CD4-positive, alpha-beta T cell treated with Interleukin-1 beta for 1 hour (primary cell): ENCODE measurements around the gene ROR1.

Experiments used
- DNase-seq, 2 donors: peaks; one replicate each; pipeline ENCODE4 v3.0.0-alpha.2; 2020 to 2022

ROR1 gene

DNA sequence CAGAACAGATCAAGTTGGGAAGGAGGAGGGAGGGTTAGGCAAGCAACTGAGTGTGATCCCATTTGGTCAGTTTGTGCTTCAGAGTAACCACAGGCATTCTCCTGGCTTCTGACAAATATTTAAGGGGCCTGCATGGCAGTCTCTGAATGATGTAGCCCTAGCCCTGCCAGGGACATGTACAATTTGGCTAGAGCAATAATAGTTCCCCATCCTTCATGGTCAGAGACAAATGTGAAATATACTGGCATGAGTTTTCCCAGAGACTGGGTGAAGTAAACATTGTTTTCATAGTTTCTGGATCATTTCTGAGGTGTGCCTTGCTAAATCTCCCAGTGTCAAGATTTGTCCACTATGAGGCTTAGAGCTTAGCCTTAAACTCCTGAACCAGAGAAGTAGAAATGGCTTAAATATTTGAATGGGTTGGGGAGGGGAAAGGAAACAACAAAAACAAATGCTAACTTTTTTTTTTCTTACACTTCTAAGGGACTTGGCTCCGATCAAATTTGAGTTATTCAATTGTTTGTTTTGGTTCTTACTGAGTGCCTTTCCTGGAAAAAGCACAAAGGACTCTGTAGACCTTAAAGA is 387.6 kb downstream of the ROR1 start:
- DNase-seq, result no peak

DNA sequence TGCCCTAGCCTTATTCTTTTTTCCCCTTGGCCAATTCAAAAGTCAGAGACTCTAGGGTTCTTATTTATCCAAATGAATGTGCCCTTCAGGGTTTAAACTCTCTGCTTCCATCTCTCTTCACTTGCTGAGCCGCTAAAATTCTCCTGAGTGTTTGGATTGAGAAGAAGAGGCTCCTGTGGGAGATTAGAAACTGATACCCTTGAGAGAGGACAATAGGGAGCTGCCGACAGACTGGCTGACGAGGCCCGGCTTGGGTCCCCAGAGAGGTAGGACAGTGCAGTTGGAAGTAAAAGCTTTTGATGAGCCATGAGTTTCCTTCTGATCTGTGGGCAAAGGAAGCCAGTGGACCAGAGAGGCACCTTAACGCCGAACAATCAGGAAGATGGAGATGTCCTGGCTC is 388.3 kb downstream of the ROR1 start:
- DNase-seq, result no peak

DNA sequence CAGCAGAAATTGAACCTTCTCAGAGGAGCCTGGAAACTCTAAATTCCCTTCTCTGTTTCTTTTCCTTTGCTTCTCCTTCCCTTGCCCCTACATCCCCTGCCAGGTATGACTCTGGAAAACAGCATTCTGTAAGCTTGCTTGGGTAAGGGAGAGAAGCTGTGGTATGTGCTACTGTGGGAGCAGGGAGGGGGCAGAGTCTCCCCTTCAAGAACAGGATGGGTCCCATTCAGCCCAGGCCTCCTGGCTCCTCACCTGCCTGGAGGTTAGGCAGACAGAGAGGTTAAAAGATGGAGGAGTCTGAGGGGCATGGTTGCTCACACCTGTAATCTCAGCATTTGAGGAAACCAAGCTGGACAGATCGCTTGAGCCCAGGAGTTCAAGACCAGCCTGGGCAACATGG is 389.0 kb downstream of the ROR1 start:
- DNase-seq, result no peak

DNA sequence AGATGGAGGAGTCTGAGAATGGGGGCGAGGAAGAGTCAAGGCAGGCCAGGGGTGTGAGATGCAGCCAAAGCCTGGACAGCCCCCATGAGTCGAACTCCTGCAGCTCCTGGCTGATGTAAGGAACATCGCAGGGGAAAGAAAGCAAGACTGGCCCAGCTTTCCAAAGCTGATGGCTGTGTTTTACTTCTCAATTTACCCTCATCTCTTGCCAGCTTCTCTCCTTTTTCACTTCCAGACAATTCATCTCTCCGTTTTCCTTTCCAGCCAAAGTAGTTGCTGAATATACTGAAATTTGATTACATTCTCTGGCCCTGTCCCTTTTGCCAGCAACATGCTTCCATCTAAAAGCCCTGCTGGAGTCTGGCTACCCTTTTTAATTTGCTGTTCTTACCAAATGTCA is 389.6 kb downstream of the ROR1 start:
- DNase-seq, result no peak

DNA sequence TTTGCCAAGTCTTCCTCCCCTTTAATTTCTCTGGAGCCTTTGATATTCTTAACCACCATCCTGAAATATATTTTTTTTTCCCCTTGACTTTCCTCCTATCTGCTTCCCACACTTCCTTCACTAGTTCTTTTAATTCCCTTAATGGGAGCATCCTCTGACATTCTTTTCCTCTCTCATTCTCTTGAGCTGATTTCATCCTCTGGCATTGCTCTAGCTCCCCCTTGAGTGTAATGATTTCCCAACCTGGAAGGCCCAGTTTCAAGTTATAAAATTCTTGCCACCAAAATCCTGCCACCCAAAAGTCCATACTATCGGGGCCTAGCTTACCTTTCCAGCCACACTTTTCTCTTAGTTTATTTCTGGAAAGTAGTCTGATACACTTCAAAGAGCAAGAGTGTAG is 390.2 kb downstream of the ROR1 start:
- no peak for DNase-seq

DNA sequence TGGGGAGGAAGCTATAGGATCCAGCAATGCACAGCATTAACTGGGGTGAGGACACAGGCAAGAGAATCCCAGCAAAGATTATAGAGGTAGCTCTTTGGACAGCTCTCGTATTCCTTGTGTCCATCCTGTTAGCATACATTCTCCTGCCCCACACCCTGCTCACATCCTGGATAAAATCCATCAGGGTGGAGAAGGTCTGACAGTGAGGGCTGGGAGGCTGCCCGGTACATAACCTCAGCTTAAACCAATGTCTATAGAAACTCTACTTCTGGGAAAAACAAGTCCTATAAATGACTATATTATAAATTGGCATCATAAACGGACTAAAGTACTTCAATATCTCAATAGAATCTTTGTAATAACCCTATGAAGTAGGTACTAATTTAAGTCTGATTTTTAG is 392.8 kb downstream of the ROR1 start:
- no peak for DNase-seq

DNA sequence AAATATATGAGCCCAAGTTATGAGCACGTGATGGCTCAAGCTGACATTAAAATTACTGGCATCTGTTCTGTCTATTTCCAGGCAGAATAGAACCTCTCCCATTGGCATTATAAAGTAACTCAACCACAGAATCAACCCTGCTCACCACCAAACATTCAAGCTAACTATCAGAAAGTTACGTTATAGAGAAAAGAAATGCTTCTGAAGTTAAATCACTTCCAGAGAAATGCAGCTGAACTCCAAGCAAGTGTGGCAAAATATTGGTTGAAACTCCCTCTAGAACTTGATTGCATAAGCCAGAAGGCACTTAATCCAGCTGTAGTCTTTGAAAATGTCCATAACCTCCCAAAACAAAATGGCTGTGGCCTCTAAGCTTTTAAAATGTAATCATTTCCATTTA is 393.4 kb downstream of the ROR1 start:
- no peak for DNase-seq

DNA sequence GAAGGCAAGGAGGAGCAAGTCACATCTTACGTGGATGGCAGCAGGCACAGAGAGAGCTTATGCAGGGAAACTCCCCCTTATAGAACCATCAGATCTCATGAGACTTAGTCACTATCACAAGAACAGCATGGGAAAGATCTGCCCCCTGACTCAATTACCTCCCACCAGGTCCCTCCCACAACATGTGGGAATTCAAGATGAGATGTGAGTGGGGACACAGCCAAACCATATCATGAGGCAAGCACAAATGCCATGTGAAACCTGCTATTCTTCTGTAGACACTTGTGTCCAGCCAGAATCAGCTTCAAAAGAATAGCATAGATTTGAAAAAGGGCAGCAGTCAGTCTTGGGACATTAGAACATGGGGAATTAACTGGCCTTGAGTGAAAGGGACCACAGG is 397.4 kb downstream of the ROR1 start:
- DNase-seq, result no peak

DNA sequence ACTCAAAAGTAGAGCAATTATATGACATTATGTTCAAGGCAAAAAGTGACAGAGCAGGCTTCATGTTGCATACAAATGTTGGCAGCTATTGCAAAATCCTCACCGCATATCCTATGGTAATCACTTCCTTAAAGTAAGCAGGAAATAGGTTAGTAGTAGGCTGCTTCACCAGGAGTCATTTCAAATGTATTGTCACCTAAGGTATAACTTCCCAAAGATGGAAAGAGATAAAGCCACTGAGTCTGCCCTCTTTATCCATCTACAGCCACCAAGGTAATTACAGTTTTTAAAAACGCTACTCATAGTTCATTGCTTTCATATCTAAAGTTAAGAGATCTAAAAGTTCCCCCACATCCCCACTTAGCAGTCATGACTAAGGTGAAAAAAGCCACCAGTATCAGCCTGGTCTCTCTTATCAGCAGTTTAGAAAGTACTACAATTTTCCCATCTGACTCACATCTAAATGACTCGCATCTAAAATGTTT is 398.0 kb downstream of the ROR1 start:
- DNase-seq, result no peak

DNA sequence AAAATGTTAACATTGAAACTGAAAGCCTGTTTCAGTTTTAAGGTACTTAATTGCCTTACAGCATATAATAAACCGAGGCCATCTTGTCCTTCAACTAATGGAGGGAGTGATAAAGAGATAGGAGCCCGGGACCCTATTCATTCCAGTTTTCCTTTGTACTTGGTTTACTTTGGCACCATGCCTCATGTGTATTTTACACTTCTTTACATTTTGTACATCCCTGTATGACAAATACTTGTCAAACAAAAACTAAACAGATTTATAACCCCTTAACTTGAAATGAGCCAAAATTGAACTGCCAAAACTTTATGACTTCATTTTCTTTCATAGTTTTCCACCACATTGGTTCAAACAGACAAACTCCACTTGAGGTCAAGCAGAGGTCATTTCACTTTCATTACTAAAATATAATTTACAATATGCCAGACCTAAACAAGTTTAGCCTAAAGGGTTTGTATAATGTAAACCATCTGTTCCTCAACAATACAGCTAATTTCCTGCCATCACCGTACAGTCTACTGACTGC is 398.7 kb downstream of the ROR1 start:
- DNase-seq, result no peak

DNA sequence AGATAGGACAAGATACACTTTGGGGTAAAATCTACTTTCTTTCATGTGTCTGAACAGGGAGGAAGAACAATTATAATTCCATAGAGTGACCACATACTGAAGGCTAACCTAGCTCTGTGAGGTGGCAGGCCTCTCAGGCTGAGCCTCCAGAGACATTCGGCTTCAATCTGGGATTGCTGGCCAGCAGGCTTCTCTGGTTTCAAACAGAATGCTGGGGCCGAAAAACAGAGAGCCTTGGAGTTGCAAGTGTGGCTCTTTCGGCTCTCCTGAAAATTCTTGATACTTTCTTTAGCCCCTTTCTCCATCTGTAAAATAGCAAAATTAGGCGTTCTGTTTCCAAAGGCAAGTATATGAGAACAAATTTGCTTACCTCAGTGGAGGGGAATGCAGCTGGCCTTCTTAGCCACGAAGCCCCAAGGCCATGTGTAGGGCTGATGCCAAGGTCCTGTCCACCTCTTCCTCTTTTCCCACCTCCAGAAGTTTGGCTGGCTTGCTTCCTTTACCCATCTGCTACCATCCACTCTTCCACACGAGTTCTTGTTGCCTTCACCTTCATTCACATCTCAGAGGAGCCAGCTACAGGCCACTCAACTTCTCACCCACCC is 399.6 kb downstream of the ROR1 start:
- no peak for DNase-seq

DNA sequence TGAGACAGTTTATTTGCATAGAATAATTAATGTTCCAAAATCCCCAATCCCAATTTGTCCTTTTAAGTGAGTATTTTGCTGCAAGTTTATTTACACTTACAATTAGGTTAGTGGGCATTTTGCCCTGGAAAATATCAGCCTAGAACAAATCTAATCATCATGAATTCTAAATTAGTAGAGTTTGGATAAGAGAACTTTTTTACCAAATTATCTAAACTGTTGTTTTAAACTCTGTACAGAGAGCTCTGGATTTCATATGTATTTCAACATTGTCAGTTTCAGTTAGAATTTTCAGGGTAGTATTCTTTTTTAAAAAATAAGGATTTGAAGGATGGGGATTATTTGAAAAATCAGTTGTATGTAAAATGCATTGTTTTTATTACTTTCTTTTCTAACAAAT is 401.8 kb downstream of the ROR1 start:
- no peak for DNase-seq

DNA sequence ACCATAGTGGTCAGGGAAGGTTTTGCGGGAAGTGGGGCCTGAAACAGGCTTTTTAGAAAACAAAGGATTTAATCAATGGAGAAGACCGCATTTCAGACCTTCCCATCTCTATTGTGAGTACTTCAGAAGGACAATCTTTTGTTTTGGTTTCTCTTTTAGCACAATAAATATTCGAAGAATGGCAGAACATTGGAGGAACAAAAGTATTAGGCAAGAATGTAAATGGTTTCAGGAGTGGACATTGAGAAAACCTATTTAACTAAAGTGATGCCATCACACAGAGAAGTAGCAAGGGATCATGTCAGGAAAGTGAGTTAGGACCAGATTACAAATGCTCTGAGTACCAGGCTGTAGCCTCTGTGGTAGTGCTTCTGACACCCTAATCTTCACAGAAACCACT is 402.8 kb downstream of the ROR1 start:
- DNase-seq, result no peak

DNA sequence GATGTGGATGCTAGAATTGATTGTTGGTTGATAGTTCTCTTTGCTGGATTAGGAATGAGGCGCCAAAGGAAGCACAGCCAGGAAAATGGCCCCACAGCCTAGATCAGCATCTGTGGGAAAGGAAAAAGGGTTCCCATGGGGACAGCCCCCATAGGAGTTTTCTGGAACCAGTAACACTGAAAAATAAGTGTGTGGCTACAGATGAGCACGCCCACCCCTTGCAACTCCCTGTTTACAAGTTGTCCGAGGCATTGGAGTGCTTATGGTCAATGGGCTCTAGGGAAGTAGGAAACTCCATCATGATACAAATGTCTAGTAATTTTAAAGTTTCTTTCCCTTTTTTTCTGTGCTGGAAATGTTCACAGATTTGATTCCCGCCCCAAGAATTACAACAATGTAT is 405.8 kb downstream of the ROR1 start:
- DNase-seq, result no peak

DNA sequence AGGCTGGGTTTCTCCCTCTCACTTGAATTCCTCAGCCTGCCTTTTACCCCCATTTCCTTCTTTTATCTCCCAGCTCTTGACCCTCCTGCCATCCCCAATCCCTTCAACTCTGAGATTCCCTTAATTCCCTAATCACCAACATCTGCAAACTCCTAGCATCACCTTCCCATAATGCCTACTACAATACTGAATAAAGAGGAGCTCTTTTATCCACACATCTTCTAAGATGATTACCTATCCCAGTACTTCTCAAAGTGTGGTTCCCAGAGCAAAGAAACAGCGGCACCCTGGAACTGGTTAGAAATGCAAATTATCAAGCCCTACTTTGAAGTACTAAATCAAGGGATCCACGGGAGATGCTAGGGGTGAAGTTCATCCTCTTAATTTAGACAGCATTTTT is 408.4 kb downstream of the ROR1 start:
- DNase-seq, result no peak

DNA sequence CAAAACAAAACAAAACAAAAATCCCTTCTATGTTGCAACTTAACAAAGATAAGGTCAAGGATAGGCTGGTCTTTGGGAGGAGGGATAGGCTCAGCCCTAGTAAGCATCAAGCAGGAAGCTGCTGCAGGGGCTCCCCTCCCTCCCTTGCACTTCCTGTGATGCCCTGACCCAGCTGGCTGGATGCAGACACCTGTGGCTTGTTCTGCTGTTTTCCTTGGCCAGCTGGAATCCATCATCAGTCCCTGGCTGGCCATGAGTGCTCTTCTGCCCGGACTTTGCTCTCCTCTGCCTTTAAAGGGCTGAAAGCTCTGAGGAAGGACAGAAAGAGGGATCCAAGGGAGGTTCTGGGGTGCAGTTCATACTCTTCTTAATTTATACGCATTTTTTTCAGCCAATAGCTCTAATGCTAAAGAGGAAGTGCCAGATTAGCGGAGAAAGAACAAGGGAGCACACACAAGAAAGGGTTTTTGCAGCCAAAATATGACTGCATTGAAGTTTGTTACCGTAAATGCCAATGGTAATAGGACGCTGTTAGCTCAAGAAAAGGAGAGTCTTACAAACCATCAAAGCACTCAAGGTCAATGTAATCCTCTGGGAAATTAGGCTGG is 409.7 kb downstream of the ROR1 start:
- DNase-seq, result no peak

DNA sequence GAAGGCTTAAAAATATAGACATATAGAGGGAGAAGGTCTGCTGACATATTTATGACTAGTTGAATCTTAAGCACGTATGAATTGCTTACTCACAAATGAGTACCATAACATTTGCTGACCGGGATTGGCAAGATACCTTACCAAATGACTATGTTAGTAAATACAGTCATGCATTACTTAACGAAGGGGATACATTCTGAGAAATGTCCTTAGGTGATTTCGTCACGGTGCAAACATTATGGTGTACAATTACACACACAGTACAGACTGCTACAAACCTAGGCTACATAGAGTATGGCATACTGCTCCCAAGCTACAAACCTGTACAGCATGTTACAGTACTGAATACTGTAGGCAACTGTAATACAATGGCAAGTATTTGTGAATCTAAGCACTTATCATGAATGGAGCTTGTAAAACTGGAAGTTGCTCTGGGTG is 410.2 kb downstream of the ROR1 start:
- DNase-seq, result no peak

DNA sequence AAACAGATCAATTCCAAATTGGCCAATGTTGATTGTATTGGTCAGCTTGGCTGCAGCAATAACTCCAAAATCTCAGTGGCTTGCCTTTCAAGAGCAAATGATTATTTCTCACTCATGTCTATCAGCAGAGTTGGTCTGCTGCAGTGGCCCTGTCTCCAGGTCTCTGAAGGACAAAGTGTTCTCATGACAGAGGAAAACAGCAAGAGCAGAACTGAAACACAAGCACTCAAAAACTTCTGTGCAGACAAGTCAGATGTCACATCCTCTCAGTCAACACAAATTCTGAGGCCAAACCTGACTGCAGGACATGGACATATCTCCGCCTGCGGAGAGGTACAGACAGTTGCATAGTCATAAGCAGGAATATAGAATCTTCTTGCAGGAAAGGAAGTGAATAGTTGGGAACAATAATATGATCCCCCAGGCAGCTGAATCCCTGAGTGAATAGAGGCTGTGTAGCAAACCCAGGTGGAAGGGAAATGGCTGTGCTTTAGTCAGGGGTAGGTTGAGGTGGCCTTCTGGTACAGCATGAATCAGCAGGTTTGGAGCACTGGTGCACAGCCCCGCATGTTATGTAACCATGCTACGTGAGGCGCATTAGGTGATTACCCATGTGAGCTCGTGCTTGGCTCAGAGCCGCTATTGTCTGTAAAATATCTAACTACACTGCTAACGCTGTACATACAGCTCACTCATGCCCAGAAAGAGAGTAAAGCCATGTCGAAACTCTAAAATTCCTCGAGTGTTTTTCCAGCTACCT is 412.5 kb downstream of the ROR1 start:
- no peak for DNase-seq

DNA sequence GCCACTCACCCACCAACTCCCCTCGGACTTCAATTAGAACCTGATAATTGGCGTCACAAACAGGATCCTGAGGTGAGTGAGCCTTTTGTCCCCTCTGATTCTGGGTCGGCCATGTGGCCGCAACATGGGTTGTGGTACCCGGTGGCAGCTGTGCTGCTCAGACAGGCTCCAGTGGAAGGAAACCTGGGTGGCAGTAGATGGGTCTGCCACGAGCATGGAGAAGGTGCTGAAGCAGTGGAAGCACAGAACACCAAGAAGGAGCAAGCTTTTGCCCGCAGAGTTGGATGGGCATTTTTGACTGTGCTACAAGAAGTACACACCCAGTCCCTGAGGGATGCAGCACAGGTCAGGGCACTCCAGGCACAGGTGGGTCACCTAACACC is 413.1 kb downstream of the ROR1 start:
- DNase-seq, result no peak

DNA sequence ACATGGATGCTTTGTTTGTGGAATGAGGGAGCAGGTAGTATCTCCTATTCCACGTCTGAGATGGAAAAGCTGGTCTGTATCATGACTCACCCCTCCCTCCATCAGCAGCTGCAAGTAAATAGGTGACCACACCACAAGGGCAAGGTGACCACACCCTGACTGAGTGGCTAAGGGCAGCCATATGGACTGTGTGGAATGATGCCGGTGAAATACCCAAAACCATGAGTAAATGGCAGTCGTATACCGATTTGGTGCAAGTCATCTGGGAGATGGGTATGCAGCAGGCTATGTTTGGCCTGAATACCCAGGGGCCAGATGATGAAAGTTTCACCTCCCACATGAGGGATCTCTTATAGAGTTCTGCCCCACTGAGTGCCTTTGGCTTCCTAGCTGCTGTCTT is 413.8 kb downstream of the ROR1 start:
- no peak for DNase-seq

DNA sequence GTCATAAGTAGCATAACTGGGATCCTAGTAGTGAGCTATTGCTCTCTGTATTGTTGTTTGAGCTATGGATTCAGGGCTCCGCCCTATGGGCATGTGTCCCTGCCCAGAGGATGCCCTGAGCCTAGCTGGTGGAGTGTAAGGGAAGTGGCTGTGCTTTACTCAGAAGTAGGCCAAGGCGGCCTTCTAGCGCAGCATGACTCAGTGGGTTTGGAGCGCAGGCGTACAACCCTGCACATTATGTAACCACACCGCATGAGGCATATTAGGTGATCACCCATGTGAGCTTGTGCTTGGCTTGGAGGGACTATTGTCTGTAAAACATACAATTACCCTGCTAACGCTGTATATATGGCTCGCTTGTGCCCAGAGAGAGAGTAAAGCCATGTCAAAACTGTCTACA is 418.5 kb downstream of the ROR1 start:
- no peak for DNase-seq

DNA sequence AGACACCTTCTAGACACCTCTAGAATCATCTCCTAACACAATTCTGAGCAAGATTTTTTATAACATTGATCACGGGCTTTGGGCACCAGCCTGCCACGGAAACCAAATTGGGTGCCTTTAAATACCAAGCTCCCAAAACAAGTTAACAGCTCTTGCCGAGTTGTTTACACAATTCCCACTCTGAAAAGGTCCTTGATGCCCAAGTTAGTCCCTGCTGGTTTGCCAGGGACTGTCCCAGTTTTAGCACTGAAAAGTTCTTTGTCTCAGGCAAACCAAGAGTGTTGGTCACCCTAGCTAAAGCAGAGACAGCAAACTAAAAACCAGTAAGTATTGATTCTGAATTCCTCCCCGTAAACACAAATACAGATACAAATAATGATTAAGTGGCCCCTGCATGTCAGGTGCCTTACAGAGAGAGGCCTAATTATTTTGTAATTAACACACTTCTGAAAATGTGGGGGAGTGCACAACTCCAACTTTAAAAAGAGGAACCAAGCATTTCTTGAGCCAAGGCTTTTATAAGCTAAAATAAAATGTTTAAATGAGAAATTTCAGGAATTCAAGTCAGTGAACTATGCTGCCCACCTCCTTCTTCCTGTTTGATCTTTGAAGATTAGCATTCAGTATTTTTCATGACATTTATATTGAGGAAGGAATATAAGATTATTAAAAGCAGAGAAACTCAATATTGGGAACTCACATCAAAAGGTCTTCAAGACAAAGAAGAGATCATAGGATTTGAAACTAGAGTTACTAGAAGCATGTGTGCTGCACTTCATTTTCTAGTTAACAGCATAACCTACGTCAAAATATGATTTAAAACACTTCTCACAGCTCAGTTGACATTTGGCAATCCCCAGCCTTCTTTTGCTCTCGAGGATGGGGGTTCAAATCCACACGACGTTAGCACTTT is 420.6 kb downstream of the ROR1 start:
- no peak for DNase-seq

DNA sequence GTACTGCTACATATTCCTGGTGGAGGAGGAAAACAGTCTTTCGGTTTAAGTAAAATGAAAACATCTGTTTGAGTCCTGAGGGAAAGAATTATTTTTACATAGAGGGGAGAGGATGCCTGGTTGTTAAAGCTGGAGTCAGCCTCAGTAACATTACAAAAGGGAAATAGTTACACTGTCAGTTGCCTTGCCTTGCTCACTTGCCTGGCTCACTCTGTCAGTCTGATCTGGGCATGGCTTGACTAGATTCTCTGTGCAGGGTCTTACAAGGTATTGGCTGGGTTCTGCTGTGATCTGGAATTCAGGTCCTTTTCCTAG is 421.2 kb downstream of the ROR1 start:
- no peak for DNase-seq
